Brain microvascular endothelial cell (primary cell): Measurements from ENCODE around the gene C1orf167.

Source experiments
- DNase-seq: peaks from one replicate; pipeline ENCODE4 v3.0.0-alpha.2; 2020
- H3K27ac ChIP-seq: fragments of 250-450 bp; sonication (Bioruptor Pico); 2 replicates; pipeline ENCODE4 v1.5.1; 2020; ENCODE audit warnings: mild to moderate bottlenecking, moderate library complexity
- H3K27me3 ChIP-seq: fragments of 250-450 bp; sonication (Bioruptor Pico); replicated peaks from 2 replicates; pipeline ENCODE4 v1.5.1; 2020; ENCODE audit warnings: mild to moderate bottlenecking
- H3K36me3 ChIP-seq: fragments of 250-450 bp; sonication (Bioruptor Pico); replicated peaks from 2 replicates; pipeline ENCODE4 v1.5.1; 2020; ENCODE audit warnings: mild to moderate bottlenecking
- H3K4me3 ChIP-seq: 2 replicates; pipeline ENCODE4 v1.5.1; 2011; ENCODE audit warnings: low read depth, mild to moderate bottlenecking, control low read depth, low read length, moderate library complexity
- in situ Hi-C: cut with HindIII; loops from 2 replicates; pipeline ENCODE4 v1.10.0; 2017; ENCODE audit warnings: low sequenced_read_pairs, low pct_ligation_motif_present
- TF ChIP-seq, protein P1 (sequence below): IDR thresholded peaks from 2 replicates; pipeline ENCODE4 v1.5.1; 2011; ENCODE audit warnings: low read depth, mild to moderate bottlenecking, moderate library complexity, low read length, control low read depth, inconsistent platforms; ENCODE audit errors: missing control alignments

The C1orf167 gene

DNA sequence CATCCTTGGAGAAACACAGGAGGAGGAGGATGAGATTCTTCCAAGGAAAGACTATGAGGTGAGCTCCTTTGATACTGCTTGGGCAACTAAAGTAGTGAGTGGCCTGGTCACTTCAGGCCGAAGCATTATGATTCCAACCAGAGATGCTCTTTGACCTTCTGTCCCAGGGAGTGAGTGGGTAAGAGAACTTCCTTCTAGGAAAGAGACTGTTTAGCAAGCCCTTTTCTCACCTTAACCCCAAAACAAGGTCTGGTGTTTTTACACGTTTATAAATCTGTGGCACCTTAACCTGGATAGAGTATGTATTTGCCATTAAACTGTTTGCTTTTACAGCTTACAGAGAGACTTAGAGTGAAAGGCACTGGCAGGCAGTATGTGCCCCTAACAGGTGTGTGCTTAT is 45.1 kb downstream of the C1orf167 start:
- H3K27ac ChIP-seq = no peak overlapping the region
- no peaks in the 10 kb centered on the region for H3K27me3 ChIP-seq
- H3K4me3 ChIP-seq = peak overlapping the region; percentile 87
- in situ Hi-C loops = no loop called here
- TF ChIP-seq, protein P1, sequence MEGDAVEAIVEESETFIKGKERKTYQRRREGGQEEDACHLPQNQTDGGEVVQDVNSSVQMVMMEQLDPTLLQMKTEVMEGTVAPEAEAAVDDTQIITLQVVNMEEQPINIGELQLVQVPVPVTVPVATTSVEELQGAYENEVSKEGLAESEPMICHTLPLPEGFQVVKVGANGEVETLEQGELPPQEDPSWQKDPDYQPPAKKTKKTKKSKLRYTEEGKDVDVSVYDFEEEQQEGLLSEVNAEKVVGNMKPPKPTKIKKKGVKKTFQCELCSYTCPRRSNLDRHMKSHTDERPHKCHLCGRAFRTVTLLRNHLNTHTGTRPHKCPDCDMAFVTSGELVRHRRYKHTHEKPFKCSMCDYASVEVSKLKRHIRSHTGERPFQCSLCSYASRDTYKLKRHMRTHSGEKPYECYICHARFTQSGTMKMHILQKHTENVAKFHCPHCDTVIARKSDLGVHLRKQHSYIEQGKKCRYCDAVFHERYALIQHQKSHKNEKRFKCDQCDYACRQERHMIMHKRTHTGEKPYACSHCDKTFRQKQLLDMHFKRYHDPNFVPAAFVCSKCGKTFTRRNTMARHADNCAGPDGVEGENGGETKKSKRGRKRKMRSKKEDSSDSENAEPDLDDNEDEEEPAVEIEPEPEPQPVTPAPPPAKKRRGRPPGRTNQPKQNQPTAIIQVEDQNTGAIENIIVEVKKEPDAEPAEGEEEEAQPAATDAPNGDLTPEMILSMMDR = no peak
- DNase-seq = no peak
- peaks cover 31% of the 10 kb centered on the region for H3K36me3 ChIP-seq

GRCh38 chr1:11813021-11813420 is 51.0 kb downstream of the C1orf167 start:
- Histone ChIP-seq H3K36me3 (peaks cover 48% of the 10 kb centered on the region), H3K27me3 (no peaks in the 10 kb centered on the region), H3K27ac (no peak overlapping the region), H3K4me3 (no peak overlapping the region)
- in situ Hi-C loops = no loop called here
- no peak for DNase-seq
- TF ChIP-seq, protein P1 = no peak

DNA sequence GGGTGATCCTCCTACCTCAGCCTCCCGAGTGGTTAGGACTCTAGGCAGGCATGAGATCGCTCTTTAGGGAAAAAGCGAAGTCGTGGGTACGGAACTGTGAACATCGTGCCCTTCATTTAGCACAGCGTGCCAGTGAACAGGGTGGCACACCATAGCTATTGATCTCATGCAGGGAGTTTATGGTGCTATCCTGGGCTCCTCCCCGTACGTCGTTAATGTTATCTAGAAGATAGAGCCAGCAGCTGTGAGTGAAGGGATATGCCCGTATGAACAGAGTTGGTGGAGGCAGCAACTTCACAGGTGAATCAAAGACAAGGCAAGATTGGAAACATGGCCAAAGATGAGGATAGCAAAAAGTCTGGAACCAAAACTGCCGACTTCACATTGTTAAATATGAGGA is 55.2 kb downstream of the C1orf167 start:
- in situ Hi-C loops = no loop called here
- Histone ChIP-seq H3K36me3 (peaks cover 45% of the 10 kb centered on the region), H3K27ac (no peak overlapping the region), H3K4me3 (no peak overlapping the region), H3K27me3 (no peaks in the 10 kb centered on the region)
- TF ChIP-seq, protein P1 = no peak
- no peak for DNase-seq

DNA sequence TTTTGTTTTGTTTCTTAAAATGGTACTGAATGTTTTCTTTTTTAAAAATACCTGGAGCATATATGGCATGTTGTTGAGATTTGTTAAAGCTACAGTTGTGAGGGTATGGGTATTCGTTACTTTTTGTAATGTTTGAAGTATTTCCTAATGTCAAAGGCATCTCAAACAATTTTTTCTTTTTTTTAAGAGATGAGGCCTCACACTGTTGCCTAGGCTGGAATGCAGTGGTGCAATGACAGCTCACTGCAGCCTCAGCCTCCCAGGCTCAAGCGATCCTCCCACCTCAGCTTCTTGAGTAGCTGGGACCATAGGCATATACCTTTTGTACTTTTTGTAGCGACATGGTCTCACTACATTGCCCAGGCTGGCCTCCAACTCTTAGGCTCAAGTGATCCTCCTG is 60.1 kb downstream of the C1orf167 start:
- Histone ChIP-seq H3K27me3 (no peaks in the 10 kb centered on the region), H3K27ac (peak overlapping the region; percentile 17), H3K4me3 (no peak overlapping the region), H3K36me3 (peaks cover 46% of the 10 kb centered on the region)
- TF ChIP-seq, protein P1 = no peak
- in situ Hi-C loops = no loop called here
- peak; percentile 36 for DNase-seq

DNA sequence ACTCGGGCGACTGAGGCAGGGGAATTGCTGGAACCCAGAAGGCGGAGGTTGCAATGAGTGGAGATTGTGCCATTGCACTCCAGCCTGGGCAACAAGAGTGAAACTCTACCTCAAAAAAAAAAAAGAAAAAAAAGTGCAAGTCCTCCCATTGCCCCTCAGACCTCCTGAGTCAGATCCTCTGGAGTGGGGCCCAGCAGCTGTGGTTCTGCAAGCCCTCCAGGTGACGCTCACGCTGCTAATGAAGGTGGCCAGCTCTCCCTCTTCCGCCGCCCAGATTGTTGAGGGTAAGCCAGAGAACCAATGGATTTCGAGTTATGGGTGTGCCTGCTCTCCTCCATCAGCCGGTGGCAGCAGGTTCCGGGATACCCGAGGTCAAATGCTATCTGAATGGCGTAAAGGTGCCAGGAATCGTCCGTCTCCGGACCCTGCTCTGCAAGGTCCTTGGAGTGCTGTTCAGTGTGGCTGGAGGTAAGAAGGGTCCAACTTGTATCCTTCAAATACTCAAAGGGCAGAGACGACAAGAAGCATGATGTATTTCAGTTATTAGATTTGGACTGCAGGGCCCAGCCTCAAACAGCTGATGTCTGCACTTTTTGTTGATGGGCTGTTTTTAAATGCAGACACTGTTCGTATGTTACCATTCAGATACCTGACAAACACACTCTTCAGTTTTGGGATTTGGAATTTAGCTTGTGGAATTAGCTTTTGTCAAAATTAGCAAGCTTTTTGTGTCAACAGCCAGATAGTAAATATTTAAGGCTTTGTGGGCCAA is 61.6 kb downstream of the C1orf167 start:
- TF ChIP-seq, protein P1 = no peak
- no peak overlapping the region for H3K4me3 ChIP-seq
- no peak overlapping the region for H3K27ac ChIP-seq
- peaks cover 46% of the 10 kb centered on the region for H3K36me3 ChIP-seq
- in situ Hi-C loops = no loop called here
- no peaks in the 10 kb centered on the region for H3K27me3 ChIP-seq
- DNase-seq = no peak

GRCh38 chr1:11825131-11825530 is 63.1 kb downstream of the C1orf167 start:
- Histone ChIP-seq H3K27me3 (no peaks in the 10 kb centered on the region), H3K4me3 (no peak overlapping the region), H3K36me3 (peaks cover 45% of the 10 kb centered on the region), H3K27ac (no peak overlapping the region)
- DNase-seq = no peak
- TF ChIP-seq, protein P1 = no peak
- in situ Hi-C loops = no loop called here
